Gastrocnemius medialis (tissue), 4 donors: ENCODE data around the gene SPRR3. TPM values are rescaled to one million over a fixed set of nuclear protein-coding genes. Genes with fewer than 3 reads are reported as not detected.

Experiments used
- ATAC-seq, 2 donors: fragments of 150-250 bp; one replicate each; pipeline ENCODE4 v1.9.1; 2016
- DNase-seq, 2 donors: peaks; one replicate each; pipeline ENCODE4 v3.0.0-alpha.2; 2019
- H3K27ac ChIP-seq, 4 donors: fragments of 200-600 bp; sonication (generic); 1 replicate in 1 of 4; 2 replicates in 3 of 4; pipeline ENCODE4 v1.5.1; 2016 to 2018; ENCODE audit warnings: mild to moderate bottlenecking in 2 of 4, moderate library complexity in 1 of 4
- H3K27me3 ChIP-seq, 3 donors: fragments of 200-600 bp; sonication (generic) in 2 of 3; 1 replicate in 1 of 3; 2 replicates in 2 of 3; pipeline versions ENCODE4 v1.5.1 to v1.6.0; 2016 to 2019; ENCODE audit warnings: mild to moderate bottlenecking in 1 of 3, moderate library complexity in 1 of 3
- H3K36me3 ChIP-seq, 2 donors: fragments of 200-600 bp; sonication (generic) in 1 of 2; one replicate each; pipeline ENCODE4 v1.5.1; 2017 to 2018
- H3K4me1 ChIP-seq, 2 donors: fragments of 200-600 bp; sonication (generic) in 1 of 2; one replicate each; pipeline ENCODE4 v1.5.1; 2016 to 2017; ENCODE audit warnings: mild to moderate bottlenecking in 2 of 2
- H3K4me3 ChIP-seq, 4 donors: fragments of 200-600 bp; sonication (generic) in 3 of 4; 1 replicate in 1 of 4; 2 replicates in 3 of 4; pipeline ENCODE4 v1.5.1; 2016 to 2019; ENCODE audit warnings: mild to moderate bottlenecking in 2 of 4
- H3K9me3 ChIP-seq, 3 donors: fragments of 200-600 bp; sonication (generic) in 2 of 3; 1 replicate in 1 of 3; 2 replicates in 2 of 3; pipeline ENCODE4 v1.5.1; 2016 to 2019
- CTCF ChIP-seq, 5 experiments: fragments of 450-650 bp in 3 of 5; fragments of 200-600 bp in 2 of 5; sonication (generic) in 2 of 5; IDR thresholded peaks in 4 of 5; conservative IDR thresholded peaks in 1 of 5; 1 replicate in 4 of 5; 2 replicates in 1 of 5; pipeline ENCODE4 v1.5.1; 2016 to 2019; ENCODE audit warnings: antibody characterized with exemption in 5 of 5, mild to moderate bottlenecking in 3 of 5, moderate library complexity in 3 of 5
- POLR2A ChIP-seq, 2 donors: fragments of 450-650 bp; IDR thresholded peaks; one replicate each; pipeline ENCODE4 v1.6.1; 2017; ENCODE audit warnings: antibody characterized with exemption in 2 of 2, mild to moderate bottlenecking in 2 of 2, moderate library complexity in 2 of 2
- in situ Hi-C, 4 donors: fragments of 200-750 bp; cut with MboI; loops; one replicate each; pipeline versions ENCODE4 v1.15.0 to v1.8.0; 2017; ENCODE audit warnings: low sequenced_read_pairs in 4 of 4
- intact Hi-C: fragments of 100-400 bp; cut with DNase I; formaldehyde crosslinking; loops from one replicate; pipeline ENCODE4 v1.15.1; 2023; ENCODE audit warnings: low total_unique reads
- total RNA-seq, 4 donors: library from RNA; depleted of rRNA; stranded (reverse); fragments of >200 nt; gene quantifications; one replicate each; pipeline versions ENCODE4 v1.1.0 to v1.2.3, GENCODE V29; 2016

SPRR3 gene
- total RNA-seq, 4 donors from 2014 or later = not detected

GRCh38 chr1:152970495-152970894, 31.1 kb upstream of the SPRR3 start, which contains the start of gene SPRR4:
Gene SPRR4, plus strand, starts transcription at chr1:152970648. Its CDS starts 1,243 bp downstream, at chr1:152971891.
- intact Hi-C loops (no loop called here), in situ Hi-C loops (no loop called here)
- TF ChIP-seq POLR2A (IDR thresholded peaks at IDR 0.05) (no peak), CTCF (IDR thresholded peaks at IDR 0.05 in 4 of 5, conservative IDR thresholded peaks at IDR 0.05 in 1 of 5) (no peak)
- Histone ChIP-seq H3K4me1 (no peaks in the 10 kb centered on the region), H3K27ac (no peak within 1 kb of the TSS), H3K9me3 (no peaks in the 10 kb centered on the region), H3K27me3 (no peaks in the 10 kb centered on the region), H3K4me3 (no peak within 1 kb of the TSS), H3K36me3 (no peaks in the 10 kb centered on the region)
- ATAC-seq (no peak), DNase-seq (no peak)

- DNase-seq = no peak
- Histone ChIP-seq H3K4me3 (no peak overlapping the region), H3K9me3 (no peaks in the 10 kb centered on the region), H3K4me1 (no peaks in the 10 kb centered on the region), H3K27ac (no peak overlapping the region), H3K36me3 (no peaks in the 10 kb centered on the region), H3K27me3 (no peaks in the 10 kb centered on the region)
- in situ Hi-C loops = no loop called here
- ATAC-seq = no peak
- no peak for TF ChIP-seq POLR2A (IDR thresholded peaks at IDR 0.05)
- TF ChIP-seq CTCF (IDR thresholded peaks at IDR 0.05 in 4 of 5, conservative IDR thresholded peaks at IDR 0.05 in 1 of 5) = no peak
- intact Hi-C loops = no loop called here
These were observed 29.2 kb upstream of the SPRR3 start for GRCh38 chr1:152972196-152972886.

- Histone ChIP-seq H3K4me3 (no peak overlapping the region), H3K27me3 (no peaks in the 10 kb centered on the region), H3K36me3 (no peaks in the 10 kb centered on the region), H3K27ac (no peak overlapping the region), H3K9me3 (no peaks in the 10 kb centered on the region), H3K4me1 (no peaks in the 10 kb centered on the region)
- TF ChIP-seq POLR2A (IDR thresholded peaks at IDR 0.05) = no peak
- intact Hi-C loops = no loop called here
- in situ Hi-C loops = no loop called here
- ATAC-seq = no peak
- no peak for DNase-seq
These were observed 24.9 kb upstream of the SPRR3 start for GRCh38 chr1:152976688-152977087.

GRCh38 chr1:152977614-152978013, 23.9 kb upstream of the SPRR3 start:
- intact Hi-C loops = no loop called here
- H3K9me3 ChIP-seq = no peaks in the 10 kb centered on the region

GRCh38 chr1:152980676-152981075, 20.9 kb upstream of the SPRR3 start:
- Histone ChIP-seq H3K27ac (no peak overlapping the region), H3K36me3 (no peaks in the 10 kb centered on the region), H3K4me1 (no peaks in the 10 kb centered on the region), H3K4me3 (no peak overlapping the region), H3K27me3 (no peaks in the 10 kb centered on the region), H3K9me3 (no peaks in the 10 kb centered on the region)
- in situ Hi-C loops (no loop called here), intact Hi-C loops (no loop called here)
- no peak for DNase-seq
- no peak for TF ChIP-seq CTCF (IDR thresholded peaks at IDR 0.05 in 4 of 5, conservative IDR thresholded peaks at IDR 0.05 in 1 of 5)
- no peak for TF ChIP-seq POLR2A (IDR thresholded peaks at IDR 0.05)
- no peak for ATAC-seq

More at GRCh38 chr1:152977614-152978013, 23.9 kb upstream of the SPRR3 start:
- in situ Hi-C loops = no loop called here
- Histone ChIP-seq H3K27ac (no peak overlapping the region), H3K4me1 (no peaks in the 10 kb centered on the region), H3K27me3 (no peaks in the 10 kb centered on the region), H3K36me3 (no peaks in the 10 kb centered on the region), H3K4me3 (no peak overlapping the region)
- no peak for DNase-seq
- no peak for ATAC-seq
- no peak for TF ChIP-seq CTCF (IDR thresholded peaks at IDR 0.05 in 4 of 5, conservative IDR thresholded peaks at IDR 0.05 in 1 of 5)
- no peak for TF ChIP-seq POLR2A (IDR thresholded peaks at IDR 0.05)
